H1 (cell line): ENCODE data around the gene CFAP20. TPM values are rescaled to one million over a fixed set of nuclear protein-coding genes. Genes with fewer than 3 reads are reported as not detected.

Source experiments
- BCL11A ChIP-seq, 2 experiments: IDR thresholded peaks; one replicate each; pipeline ENCODE4 v1.6.1; 2011; ENCODE audit warnings: low read depth in 2 of 2, low read length in 2 of 2, mild to moderate bottlenecking in 2 of 2
- BRCA1 ChIP-seq: IDR thresholded peaks from 2 replicates; pipeline ENCODE4 v1.6.1; 2012; ENCODE audit warnings: low read depth, low read length, improper control_type of control experiment
- CBX5 ChIP-seq: fragments of 300-800, 300-1000 bp; sonication (generic); IDR thresholded peaks from 2 replicates; pipeline ENCODE4 v1.7.1; 2016; ENCODE audit warnings: antibody characterized with exemption, low read length, low read depth
- CBX8 ChIP-seq: fragments of 300-800, 300-1000 bp; sonication (generic); IDR thresholded peaks from 2 replicates; pipeline ENCODE4 v1.7.1; 2016; ENCODE audit warnings: low read depth, low read length, borderline replicate concordance
- CHD1 ChIP-seq: IDR thresholded peaks from 2 replicates; pipeline ENCODE4 v1.6.1; 2012; ENCODE audit warnings: low read depth, low read length, improper control_type of control experiment
- CHD2 ChIP-seq: IDR thresholded peaks from 2 replicates; pipeline ENCODE4 v1.6.1; 2012; ENCODE audit warnings: low read length, improper control_type of control experiment
- CTBP2 ChIP-seq: IDR thresholded peaks from 2 replicates; pipeline ENCODE4 v1.7.0; 2011; ENCODE audit warnings: borderline replicate concordance, mild to moderate bottlenecking, moderate library complexity, mixed read lengths, low read length; ENCODE audit not compliant: insufficient read depth, insufficient read length
- EP300 ChIP-seq, 2 experiments: IDR thresholded peaks; 1 replicate in 1 of 2; 2 replicates in 1 of 2; pipeline ENCODE4 v1.6.1; 2011 to 2012; ENCODE audit warnings: low read depth in 2 of 2, low read length in 2 of 2, mild to moderate bottlenecking in 2 of 2, borderline replicate concordance in 1 of 2, inconsistent platforms in 1 of 2, moderate library complexity in 1 of 2
- FOSL1 ChIP-seq: IDR thresholded peaks from 2 replicates; pipeline ENCODE4 v1.6.1; 2011; ENCODE audit warnings: mild to moderate bottlenecking, low read depth, low read length, moderate library complexity; ENCODE audit not compliant: insufficient read depth
- JUND ChIP-seq: IDR thresholded peaks from 2 replicates; pipeline ENCODE4 v1.6.1; 2011; ENCODE audit warnings: mild to moderate bottlenecking, improper control_type of control experiment, low read length
- PHF8 ChIP-seq: fragments of 200-600 bp; sonication (generic); conservative IDR thresholded peaks from 2 replicates; pipeline ENCODE4 v1.7.1; 2012; ENCODE audit warnings: low read depth, mild to moderate bottlenecking, inconsistent platforms, low read length, moderate library complexity
- POLR2A ChIP-seq, 2 experiments: IDR thresholded peaks; 1 replicate in 1 of 2; 2 replicates in 1 of 2; pipeline ENCODE4 v1.6.1; 2011; ENCODE audit warnings: low read depth in 2 of 2, low read length in 2 of 2, mild to moderate bottlenecking in 2 of 2; ENCODE audit errors: control extremely low read depth in 1 of 2
- RAD21 ChIP-seq, 2 experiments: IDR thresholded peaks in 1 of 2; conservative IDR thresholded peaks in 1 of 2; 2 replicates each; pipeline ENCODE4 v1.6.1; 2011; ENCODE audit warnings: low read depth in 2 of 2, low read length in 2 of 2, improper control_type of control experiment in 1 of 2, inconsistent platforms in 1 of 2, mild to moderate bottlenecking in 1 of 2, moderate library complexity in 1 of 2
- RXRA ChIP-seq: IDR thresholded peaks from 2 replicates; pipeline ENCODE4 v1.6.1; 2011; ENCODE audit warnings: low read depth, mild to moderate bottlenecking, low read length, moderate library complexity; ENCODE audit not compliant: insufficient read depth
- SAP30 ChIP-seq: fragments of 300-600 bp; sonication (generic); IDR thresholded peaks from 2 replicates; pipeline ENCODE4 v1.7.1; 2012; ENCODE audit warnings: low read length, moderate library complexity, mild to moderate bottlenecking, inconsistent platforms; ENCODE audit not compliant: insufficient read depth, insufficient replicate concordance
- SP2 ChIP-seq: IDR thresholded peaks from 2 replicates; pipeline ENCODE4 v1.6.1; 2012; ENCODE audit warnings: mild to moderate bottlenecking, low read length, inconsistent platforms
- SUZ12 ChIP-seq: fragments of 200-600 bp; sonication (generic); IDR thresholded peaks from 2 replicates; pipeline ENCODE4 v1.6.1; 2012; ENCODE audit warnings: mild to moderate bottlenecking, inconsistent platforms, low read length, moderate library complexity, mixed read lengths
- TAF7 ChIP-seq: optimal IDR thresholded peaks from 2 replicates; pipeline ENCODE3; 2011; ENCODE audit warnings: low read depth, mild to moderate bottlenecking, inconsistent platforms, low read length, moderate library complexity, borderline replicate concordance
- TEAD4 ChIP-seq: IDR thresholded peaks from 2 replicates; pipeline ENCODE4 v1.6.1; 2012; ENCODE audit warnings: low read depth, low read length, inconsistent platforms, mixed read lengths
- YY1 ChIP-seq: IDR thresholded peaks from 2 replicates; pipeline ENCODE4 v1.6.1; 2011; ENCODE audit warnings: low read depth, mild to moderate bottlenecking, low read length
- polyA plus RNA-seq, 7 experiments: library from polyadenylated mRNA; depleted of rRNA in 3 of 7; stranded (reverse) in 5 of 7; unstranded in 2 of 7; fragments of >200 nt in 5 of 7; fragments of 200-250 nt in 2 of 7; gene quantifications; 1 replicate in 5 of 7; 2 replicates in 1 of 7; 4 replicates in 1 of 7; pipeline versions ENCODE4 v1.2.1 to v1.2.3, GENCODE V29; 2011 to 2013; ENCODE audit warnings: missing spikeins in 2 of 7, mixed read lengths in 2 of 7
- total RNA-seq: library from RNA; stranded (reverse); fragmentation: NEBNext Ultra II Directional; extraction: Animal tissue kit (Norgen Biotek cat#: 25700); gene quantifications from 2 replicates; pipeline ENCODE4 v1.2.1, GENCODE V29; 2021
- TF ChIP-seq, protein P1 (sequence below): IDR thresholded peaks from 2 replicates; pipeline ENCODE4 v1.6.1; 2012; ENCODE audit warnings: inconsistent platforms
- TF ChIP-seq, protein P2 (sequence below): IDR thresholded peaks from 2 replicates; pipeline ENCODE4 v1.6.1; 2011; ENCODE audit warnings: low read length, improper control_type of control experiment

The CFAP20 gene
- total and polyA plus RNA-seq, 2 of the 8 experiments (the other 6 are each of a cell fraction or from before 2014, with no cell fraction given): 45.6 to 65.4 TPM

- peak; percentile 89 for TF ChIP-seq PHF8
- TF ChIP-seq CHD1: no peak
- no peak; the same call in 1 of the 2 replicates for TF ChIP-seq BRCA1
- TF ChIP-seq, protein P1, sequence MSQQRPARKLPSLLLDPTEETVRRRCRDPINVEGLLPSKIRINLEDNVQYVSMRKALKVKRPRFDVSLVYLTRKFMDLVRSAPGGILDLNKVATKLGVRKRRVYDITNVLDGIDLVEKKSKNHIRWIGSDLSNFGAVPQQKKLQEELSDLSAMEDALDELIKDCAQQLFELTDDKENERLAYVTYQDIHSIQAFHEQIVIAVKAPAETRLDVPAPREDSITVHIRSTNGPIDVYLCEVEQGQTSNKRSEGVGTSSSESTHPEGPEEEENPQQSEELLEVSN: peak; percentile 98
- peak; percentile 80 for TF ChIP-seq YY1
- TF ChIP-seq SP2: peak; percentile 48; the same call in 1 of the 2 replicates
- no peak; the same call in 1 of the 2 replicates for TF ChIP-seq SUZ12
- TF ChIP-seq RXRA: no peak
- no peak for TF ChIP-seq FOSL1
- no peak for TF ChIP-seq CTBP2
- TF ChIP-seq EP300 (IDR thresholded peaks at IDR 0.05; ENCODE audit: borderline replicate concordance in 1 of 2, low read depth in 2 of 2, low read length in 2 of 2): no peak
- no peak for TF ChIP-seq SAP30
- peak; percentile 55 for TF ChIP-seq TAF7
- TF ChIP-seq CBX5: no peak
- TF ChIP-seq, protein P2, sequence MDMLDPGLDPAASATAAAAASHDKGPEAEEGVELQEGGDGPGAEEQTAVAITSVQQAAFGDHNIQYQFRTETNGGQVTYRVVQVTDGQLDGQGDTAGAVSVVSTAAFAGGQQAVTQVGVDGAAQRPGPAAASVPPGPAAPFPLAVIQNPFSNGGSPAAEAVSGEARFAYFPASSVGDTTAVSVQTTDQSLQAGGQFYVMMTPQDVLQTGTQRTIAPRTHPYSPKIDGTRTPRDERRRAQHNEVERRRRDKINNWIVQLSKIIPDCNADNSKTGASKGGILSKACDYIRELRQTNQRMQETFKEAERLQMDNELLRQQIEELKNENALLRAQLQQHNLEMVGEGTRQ: no peak
- no peak for TF ChIP-seq RAD21 (IDR thresholded peaks at IDR 0.05 in 1 of 2, conservative IDR thresholded peaks at IDR 0.05 in 1 of 2; ENCODE audit: low read depth in 2 of 2, low read length in 2 of 2)
- no peak for TF ChIP-seq CBX8
- no peak; the same call in 1 of the 2 replicates for TF ChIP-seq TEAD4
- no peak for TF ChIP-seq BCL11A (IDR thresholded peaks at IDR 0.05; ENCODE audit: low read depth in 2 of 2, low read length in 2 of 2)
- peak; percentile 62 to 90 for TF ChIP-seq POLR2A (IDR thresholded peaks at IDR 0.05; ENCODE audit: control extremely low read depth in 1 of 2, low read depth in 2 of 2, low read length in 2 of 2)
- TF ChIP-seq CHD2: peak; percentile 93
- TF ChIP-seq JUND: no peak
Measured at GRCh38 chr16:58129097-58129936, at the start of gene CFAP20 (continued).
